ENCODE data around the gene URM1.

The URM1 gene

DNA sequence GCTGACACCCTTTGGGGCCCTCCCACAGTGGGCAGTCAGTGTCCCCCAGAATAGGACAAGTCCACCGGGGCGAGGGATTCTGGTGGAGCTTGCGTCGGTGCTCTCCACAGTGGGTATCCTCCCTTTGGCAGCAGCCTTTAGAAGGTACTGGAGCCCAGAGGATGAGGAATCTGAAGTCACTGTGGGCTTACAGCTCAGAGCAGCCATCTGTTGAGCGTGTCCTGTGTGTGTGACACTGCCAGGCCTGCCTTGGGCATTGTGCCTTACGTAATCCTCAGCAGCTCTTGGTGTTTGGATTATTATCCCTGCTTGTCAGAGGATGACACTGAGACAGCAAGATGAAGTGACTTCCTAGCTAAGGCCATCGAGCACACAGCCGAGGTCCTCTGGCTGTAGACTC, 12.6 kb downstream of the URM1 start:
- Histone ChIP-seq H3K27me3 (ENCODE audit: low read depth) (no peaks in the 10 kb centered on the region), H3K36me3 (replicated peaks) (peaks cover 14% of the 10 kb centered on the region), H3K4me1 (peaks cover 10% of the 10 kb centered on the region), H3K4me3 (no peak overlapping the region), H3K9me3 (no peaks in the 10 kb centered on the region)
- no peak for DNase-seq (ENCODE audit: low spot score in 2 of 2)
- in situ Hi-C loops (cut with MboI; ENCODE audit: low sequenced_read_pairs) = no loop called here

DNA sequence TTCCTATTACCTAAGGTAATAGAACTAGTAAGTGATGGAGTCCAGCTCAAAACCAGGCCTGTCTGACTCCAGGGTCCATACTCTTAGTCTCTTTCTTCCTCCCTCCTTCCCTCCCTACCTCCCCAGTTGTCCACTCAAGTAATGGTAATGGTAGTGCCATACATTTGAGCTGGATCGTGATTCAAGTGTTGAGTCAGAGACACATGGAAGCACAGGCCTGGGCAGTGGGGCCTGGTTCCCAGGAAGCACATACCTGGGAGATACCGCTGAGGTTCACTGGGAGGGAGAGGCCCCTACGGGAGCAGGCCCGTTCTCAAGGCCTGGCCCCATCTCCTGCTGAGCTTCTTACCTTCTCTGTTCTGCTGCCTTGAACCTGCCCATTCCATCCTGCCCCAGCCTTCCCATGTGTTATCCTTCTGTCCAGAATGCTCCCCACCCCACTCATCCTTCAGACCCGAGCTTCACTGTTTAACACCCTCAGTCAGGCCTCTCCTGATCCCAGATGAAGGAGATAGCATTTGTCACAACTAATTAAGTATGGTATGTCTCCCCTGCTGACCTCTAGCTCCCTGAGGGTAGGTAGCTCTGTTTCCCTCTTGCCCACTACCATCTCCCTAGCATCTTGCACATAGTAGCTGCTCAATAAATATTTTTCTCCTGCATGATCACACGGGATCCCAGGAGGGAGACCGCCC, 13.8 kb downstream of the URM1 start:
- Histone ChIP-seq H3K4me1 (peaks cover 10% of the 10 kb centered on the region), H3K36me3 (replicated peaks) (peaks cover 18% of the 10 kb centered on the region), H3K27me3 (ENCODE audit: low read depth) (no peaks in the 10 kb centered on the region), H3K4me3 (no peak overlapping the region), H3K9me3 (no peaks in the 10 kb centered on the region)
- in situ Hi-C loops (cut with MboI; ENCODE audit: low sequenced_read_pairs) = no loop called here
- no peak for DNase-seq (ENCODE audit: low spot score in 2 of 2)

DNA sequence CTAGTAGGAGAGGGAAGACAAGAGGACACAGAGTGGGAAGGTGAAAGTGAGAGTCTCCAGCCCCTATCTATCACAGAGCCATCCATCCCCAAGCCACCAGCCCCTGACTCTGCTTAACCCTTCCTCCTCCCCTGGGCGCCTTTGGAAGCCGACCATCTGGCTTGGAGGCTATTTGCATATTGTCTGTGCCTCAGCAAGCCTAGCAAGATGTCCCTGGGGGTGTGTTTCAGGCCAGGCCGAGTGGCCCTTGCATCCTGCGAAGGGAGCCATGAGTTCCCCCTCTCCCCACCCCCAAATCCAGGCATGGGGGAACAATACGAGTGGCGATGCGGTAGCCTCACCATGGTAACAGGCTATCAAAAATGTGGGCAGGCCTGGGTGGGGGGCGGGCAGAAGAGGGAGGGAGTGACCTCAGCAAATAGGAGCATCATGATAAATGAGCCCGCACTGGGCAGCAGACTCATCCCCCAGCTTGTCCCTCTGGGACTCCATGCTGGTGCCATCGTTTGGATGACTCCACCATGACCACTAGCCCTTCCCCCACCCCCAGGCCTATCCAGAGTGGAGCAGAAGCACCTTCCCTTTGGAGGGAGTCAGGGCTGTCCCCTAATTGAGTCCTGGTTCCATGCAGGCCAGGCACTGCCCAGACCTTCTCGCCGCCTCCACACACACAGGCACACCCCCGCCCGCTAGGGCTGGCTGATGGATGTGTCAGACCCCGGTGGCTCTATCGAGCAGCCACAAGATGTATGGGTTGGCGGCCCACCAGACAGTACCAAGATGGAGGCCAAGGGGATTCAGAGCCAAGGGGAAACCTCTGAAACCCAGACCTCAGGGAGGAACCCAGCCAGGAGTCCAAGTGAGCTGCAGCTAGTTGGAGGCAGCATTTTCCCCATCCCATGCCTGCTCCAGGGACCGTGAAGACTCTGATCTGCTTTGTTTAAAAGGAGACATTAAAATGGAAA, 14.6 kb downstream of the URM1 start:
- H3K4me3 ChIP-seq = no peak overlapping the region
- H3K27me3 ChIP-seq (ENCODE audit: low read depth) = no peaks in the 10 kb centered on the region
- in situ Hi-C loops (cut with MboI; ENCODE audit: low sequenced_read_pairs) = no loop called here
- H3K4me1 ChIP-seq = peaks cover 10% of the 10 kb centered on the region
- H3K36me3 ChIP-seq (replicated peaks) = peaks cover 18% of the 10 kb centered on the region
- H3K9me3 ChIP-seq = no peaks in the 10 kb centered on the region
- no peak for DNase-seq (ENCODE audit: low spot score in 2 of 2)

DNA sequence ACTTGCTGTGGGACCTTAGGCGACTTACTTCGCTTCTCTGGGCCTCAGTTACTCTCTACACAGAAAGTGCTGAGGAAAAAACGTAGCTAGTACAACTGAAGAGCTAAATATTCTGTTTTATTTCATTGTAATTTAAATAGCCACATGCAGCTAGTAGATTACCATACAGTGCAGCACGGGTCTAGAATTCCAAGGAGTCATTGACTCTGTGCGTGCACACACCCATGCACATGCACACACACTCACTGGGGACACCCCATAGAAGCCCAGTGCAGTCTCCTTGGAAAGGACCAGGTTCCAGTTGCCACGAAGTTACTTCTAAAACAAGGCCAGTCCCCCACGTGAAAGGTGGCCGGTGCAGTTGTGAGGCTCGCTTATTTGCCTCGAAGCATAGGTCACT, 17.0 kb downstream of the URM1 start:
- H3K9me3 ChIP-seq = no peaks in the 10 kb centered on the region
- peaks cover 18% of the 10 kb centered on the region for H3K36me3 ChIP-seq (replicated peaks)
- no peak overlapping the region for H3K4me3 ChIP-seq
- H3K27me3 ChIP-seq (ENCODE audit: low read depth) = no peaks in the 10 kb centered on the region
- DNase-seq (ENCODE audit: low spot score in 2 of 2) = no peak
- H3K4me1 ChIP-seq = no peaks in the 10 kb centered on the region; the same call in 1 of the 2 replicates
- in situ Hi-C loops (cut with MboI; ENCODE audit: low sequenced_read_pairs) = no loop called here

DNA sequence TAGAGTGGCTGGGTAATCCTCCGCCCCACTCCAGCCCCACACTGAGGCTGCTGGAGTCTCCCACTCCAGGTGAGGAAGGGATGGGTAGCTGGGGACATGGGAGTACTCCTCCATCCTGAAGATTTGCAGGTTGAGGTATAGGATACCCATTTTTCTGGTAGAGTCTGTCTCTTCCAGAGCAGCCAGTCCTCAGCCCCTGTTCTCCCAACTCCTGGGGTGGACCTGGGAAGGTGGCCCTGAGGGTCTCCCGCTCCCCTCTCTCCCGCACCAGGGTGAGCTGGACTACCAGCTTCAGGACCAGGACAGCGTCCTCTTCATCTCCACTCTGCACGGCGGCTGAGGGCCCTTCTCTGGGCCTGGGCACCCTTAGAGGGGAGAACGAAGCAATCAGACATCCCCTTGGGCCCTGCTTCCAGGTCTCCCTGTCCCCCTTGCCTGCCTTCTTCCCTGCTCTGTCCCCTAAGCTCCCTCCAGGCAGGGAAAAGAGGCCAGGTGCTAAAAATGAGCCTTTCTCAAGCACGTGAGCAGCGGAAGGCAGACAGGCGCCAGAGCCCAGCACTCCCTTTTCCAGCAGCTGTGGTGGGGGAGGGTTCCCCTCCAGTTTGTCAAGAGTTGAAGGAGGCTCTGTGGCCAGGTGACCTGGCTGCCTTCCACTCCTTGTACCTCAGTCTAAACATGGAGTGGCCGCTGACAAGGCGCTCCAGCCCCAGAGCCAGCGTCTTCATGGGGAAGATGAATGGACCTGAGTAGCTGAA, 18.4 kb downstream of the URM1 start:
- H3K27me3 ChIP-seq (ENCODE audit: low read depth) = no peaks in the 10 kb centered on the region

DNA sequence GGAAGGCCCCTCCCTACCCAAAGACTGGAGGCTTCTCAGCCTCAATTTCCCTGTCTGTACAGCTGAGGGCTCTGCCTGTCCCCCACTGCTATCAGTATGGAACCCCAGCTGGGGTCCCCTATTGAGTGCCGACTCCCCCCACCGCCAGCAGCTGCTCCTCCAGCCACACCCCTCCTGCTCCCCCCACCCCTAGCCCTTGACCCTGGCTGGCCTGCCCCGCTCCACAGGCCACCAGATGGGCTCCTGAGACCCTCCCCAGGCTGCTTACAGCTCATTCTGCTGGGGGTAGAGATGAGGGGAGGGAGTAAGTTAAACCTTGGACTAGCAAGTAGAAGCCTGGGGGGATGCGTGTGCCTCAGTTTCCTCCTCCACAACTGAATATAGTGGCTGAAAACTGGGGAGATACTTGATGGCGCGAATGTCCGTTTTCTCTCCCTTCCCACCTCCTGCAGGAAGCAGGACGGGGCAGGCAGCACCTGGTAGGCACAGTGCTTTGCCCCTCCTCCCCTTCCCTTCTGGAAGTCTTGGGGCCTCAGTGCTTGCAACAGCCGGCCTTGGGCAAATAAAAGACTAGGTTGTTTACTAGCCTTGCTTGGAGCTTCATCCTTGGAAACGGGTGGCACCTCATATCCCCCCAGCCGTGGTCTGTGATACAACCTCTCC, 19.1 kb downstream of the URM1 start:
- H3K4me1 ChIP-seq = no peaks in the 10 kb centered on the region
- no peaks in the 10 kb centered on the region for H3K27me3 ChIP-seq (ENCODE audit: low read depth)
- H3K4me3 ChIP-seq = no peak overlapping the region
- peaks cover 14% of the 10 kb centered on the region for H3K36me3 ChIP-seq (replicated peaks)
- in situ Hi-C loops (cut with MboI; ENCODE audit: low sequenced_read_pairs) = no loop called here
- H3K9me3 ChIP-seq = no peaks in the 10 kb centered on the region
- no peak for DNase-seq (ENCODE audit: low spot score in 2 of 2)

More for the DNA sequence above, 18.4 kb downstream of the URM1 start:
- Histone ChIP-seq H3K36me3 (replicated peaks) (peaks cover 18% of the 10 kb centered on the region), H3K4me3 (no peak overlapping the region), H3K4me1 (no peaks in the 10 kb centered on the region), H3K9me3 (no peaks in the 10 kb centered on the region)
- in situ Hi-C loops (cut with MboI; ENCODE audit: low sequenced_read_pairs) = no loop called here
- DNase-seq (ENCODE audit: low spot score in 2 of 2) = no peak

DNA sequence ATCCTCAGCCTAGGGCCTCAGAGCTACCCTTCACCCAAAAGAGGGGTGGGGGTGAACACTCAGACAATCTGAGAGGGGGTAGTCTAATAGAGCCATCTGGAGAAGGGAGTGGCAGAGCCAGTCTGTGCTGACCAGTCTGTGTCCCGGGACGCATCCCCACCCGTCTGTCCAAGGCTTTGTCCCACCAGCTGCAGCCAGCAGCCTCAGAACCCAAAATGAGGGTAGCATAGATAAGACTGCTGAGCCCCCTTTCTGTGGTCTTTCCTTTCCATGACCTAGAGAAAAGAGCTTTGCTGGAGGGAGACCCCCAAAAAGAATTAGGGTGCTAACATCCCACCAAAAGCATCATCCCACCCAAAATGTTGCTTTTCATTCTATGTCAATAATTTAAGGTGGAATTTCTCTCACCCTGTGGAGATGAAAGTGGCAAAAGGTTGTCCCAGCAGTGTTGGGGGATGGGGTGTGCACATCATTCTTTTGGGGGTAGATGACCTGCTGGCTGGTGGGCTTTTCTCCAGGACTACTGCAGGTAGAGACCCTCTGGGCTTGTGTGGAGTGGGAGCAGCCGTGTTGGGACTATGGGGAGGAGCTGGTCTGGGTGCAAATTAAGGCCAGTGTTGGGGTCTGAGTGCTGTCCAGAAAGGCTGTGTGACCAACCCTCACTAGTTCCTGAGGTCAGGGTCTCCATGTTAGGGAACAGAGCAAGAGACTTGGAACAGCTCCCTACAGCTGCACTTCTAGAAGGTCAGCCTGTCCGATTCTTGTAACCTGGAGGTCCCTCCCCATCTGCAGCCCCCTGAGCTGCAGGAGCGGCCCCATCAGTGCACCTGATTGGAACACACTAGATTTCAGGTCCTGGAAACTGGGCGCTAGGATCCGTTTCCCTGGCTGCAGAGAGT, 19.9 kb downstream of the URM1 start:
- peaks cover 14% of the 10 kb centered on the region for H3K36me3 ChIP-seq (replicated peaks)
- in situ Hi-C loops (cut with MboI; ENCODE audit: low sequenced_read_pairs) = no loop called here
- no peaks in the 10 kb centered on the region for H3K9me3 ChIP-seq
- no peak for DNase-seq (ENCODE audit: low spot score in 2 of 2)
- H3K27me3 ChIP-seq (ENCODE audit: low read depth) = no peaks in the 10 kb centered on the region
- H3K4me1 ChIP-seq = no peaks in the 10 kb centered on the region
- H3K4me3 ChIP-seq = no peak overlapping the region

DNA sequence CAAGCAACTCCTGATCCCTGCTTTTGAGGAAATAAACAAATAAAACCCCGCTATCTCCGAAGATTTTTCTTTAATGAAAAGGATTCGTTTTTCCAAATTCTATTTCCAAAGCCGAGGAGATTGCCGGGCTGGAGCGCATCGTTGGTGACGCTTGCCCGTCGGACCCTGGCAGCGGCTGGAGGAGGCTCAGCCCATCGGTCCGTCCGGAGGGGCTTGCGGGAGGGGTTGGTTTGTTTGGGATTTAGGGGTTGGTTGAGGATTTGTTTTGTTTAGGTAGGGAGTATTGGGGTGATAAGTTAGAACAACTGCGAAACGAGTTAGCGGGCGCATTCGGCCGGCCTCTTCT, 20.8 kb downstream of the URM1 start:
- DNase-seq (ENCODE audit: low spot score in 2 of 2) = no peak
- Histone ChIP-seq H3K36me3 (replicated peaks) (peaks cover 14% of the 10 kb centered on the region), H3K9me3 (no peaks in the 10 kb centered on the region), H3K4me3 (no peak overlapping the region), H3K27me3 (ENCODE audit: low read depth) (peaks cover under 1% of the 10 kb centered on the region; the same call in 1 of the 2 replicates), H3K4me1 (no peaks in the 10 kb centered on the region)
- in situ Hi-C loops (cut with MboI; ENCODE audit: low sequenced_read_pairs) = no loop called here

- Histone ChIP-seq H3K27me3 (ENCODE audit: low read depth) (peaks cover 6% of the 10 kb centered on the region; the same call in 1 of the 2 replicates), H3K9me3 (no peaks in the 10 kb centered on the region), H3K4me3 (no peak overlapping the region), H3K4me1 (no peaks in the 10 kb centered on the region), H3K36me3 (replicated peaks) (peaks cover 11% of the 10 kb centered on the region)
- no peak for DNase-seq (ENCODE audit: low spot score in 2 of 2)
- in situ Hi-C loops (cut with MboI; ENCODE audit: low sequenced_read_pairs) = no loop called here
Observed at GRCh38 chr9:128392302-128393144, 21.3 kb downstream of the URM1 start.

DNA sequence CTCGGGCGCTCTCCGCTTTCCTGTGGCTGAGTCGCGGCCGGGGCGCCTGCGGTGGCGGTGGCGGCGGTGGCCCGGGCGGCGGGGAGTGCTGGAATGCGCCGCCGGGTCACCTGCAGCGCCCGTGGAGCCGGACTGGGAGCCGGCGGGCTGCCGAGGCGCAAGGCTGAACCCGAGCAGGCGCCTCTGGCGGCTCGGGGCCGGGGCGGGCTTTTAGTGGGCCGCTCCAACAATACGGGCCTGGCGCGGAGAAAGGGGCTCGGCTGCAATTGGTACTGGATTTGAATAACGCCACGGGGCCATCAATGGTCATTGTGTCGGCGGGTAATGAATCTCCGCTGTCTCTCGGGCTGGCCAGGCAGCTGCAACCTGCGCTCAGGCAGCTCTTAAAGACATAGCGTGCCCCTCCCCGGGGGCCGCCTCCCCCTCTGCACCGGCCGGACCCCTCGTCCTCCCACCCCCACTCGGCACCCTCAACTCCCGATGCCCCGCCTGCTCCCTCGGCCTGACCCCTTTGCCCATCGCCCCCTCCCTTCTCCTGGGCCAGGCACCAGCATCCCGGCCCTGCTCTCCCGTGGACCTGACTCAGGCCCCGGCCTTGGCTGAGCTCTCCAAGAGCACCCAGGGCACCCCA, 22.1 kb downstream of the URM1 start:
- H3K4me3 ChIP-seq = no peak overlapping the region
- in situ Hi-C loops (cut with MboI; ENCODE audit: low sequenced_read_pairs) = no loop called here
- no peaks in the 10 kb centered on the region for H3K4me1 ChIP-seq
- DNase-seq (ENCODE audit: low spot score in 2 of 2) = no peak
- H3K9me3 ChIP-seq = no peaks in the 10 kb centered on the region
- H3K27me3 ChIP-seq (ENCODE audit: low read depth) = peaks cover 6% of the 10 kb centered on the region; the same call in 1 of the 2 replicates
- peaks cover 10% of the 10 kb centered on the region for H3K36me3 ChIP-seq (replicated peaks)

GRCh38 chr9:128393970-128394369, 22.8 kb downstream of the URM1 start:
- H3K4me3 ChIP-seq = no peak overlapping the region
- in situ Hi-C loops (cut with MboI; ENCODE audit: low sequenced_read_pairs) = no loop called here
- peaks cover 3% of the 10 kb centered on the region for H3K36me3 ChIP-seq (replicated peaks)
- H3K4me1 ChIP-seq = no peaks in the 10 kb centered on the region
- DNase-seq (ENCODE audit: low spot score in 2 of 2) = no peak
- no peaks in the 10 kb centered on the region for H3K9me3 ChIP-seq
- H3K27me3 ChIP-seq (ENCODE audit: low read depth) = peaks cover 6% of the 10 kb centered on the region; the same call in 1 of the 2 replicates

Data from HAP-1 (cell line).